ENCODE measurements around the gene HOXD1.

GRCh38 chr2:176193048-176193447, 4.6 kb downstream of the HOXD1 start:
- TF ChIP-seq CTCF (IDR thresholded peaks at IDR 0.05; ENCODE audit: low read depth, low read length, poor library complexity, severe bottlenecking): no peak
- no peak for TF ChIP-seq EZH2phosphoT487 (IDR thresholded peaks at IDR 0.05; ENCODE audit: borderline replicate concordance, low read length)
